DLD1 (cell line): ENCODE data around the gene SEC63.

Experiments
- in situ Hi-C: cut with HindIII; loops from 2 replicates; pipeline ENCODE4 v1.10.0; 2017; ENCODE audit warnings: low sequenced_read_pairs

SEC63 gene

GRCh38 chr6:107820338-107821261, 137.4 kb downstream of the SEC63 start:
- in situ Hi-C loops = no loop called here

- in situ Hi-C loops = no loop called here
Measured at GRCh38 chr6:107819964-107820337, 138.1 kb downstream of the SEC63 start.

- in situ Hi-C loops = no loop called here
Measured at GRCh38 chr6:107819217-107819616, 138.8 kb downstream of the SEC63 start.

- in situ Hi-C loops = no loop called here
Measured at GRCh38 chr6:107818272-107818671, 139.7 kb downstream of the SEC63 start.

- in situ Hi-C loops = no loop called here
Measured at GRCh38 chr6:107817784-107818183, 140.2 kb downstream of the SEC63 start.
